LNCaP clone FGC (cell line): Measurements from ENCODE around the gene NDUFAF8.

Experiments used
- DNase-seq: peaks from one replicate; pipeline ENCODE4 v3.0.0-alpha.2; 2011; ENCODE audit warnings: low read depth
- H3K4me3 ChIP-seq: 2 replicates; pipeline ENCODE4 v1.5.1; 2011; ENCODE audit warnings: mild to moderate bottlenecking, low read depth, low read length, control low read depth
- TF ChIP-seq, protein P1 (sequence below): IDR thresholded peaks from 2 replicates; pipeline ENCODE4 v1.5.1; 2012; ENCODE audit warnings: mild to moderate bottlenecking; ENCODE audit not compliant: control insufficient read depth, insufficient read depth; ENCODE audit errors: extremely low read depth

NDUFAF8 gene

GRCh38 chr17:81234940-81235821 is 3.9 kb upstream of the NDUFAF8 start:
- TF ChIP-seq, protein P1, sequence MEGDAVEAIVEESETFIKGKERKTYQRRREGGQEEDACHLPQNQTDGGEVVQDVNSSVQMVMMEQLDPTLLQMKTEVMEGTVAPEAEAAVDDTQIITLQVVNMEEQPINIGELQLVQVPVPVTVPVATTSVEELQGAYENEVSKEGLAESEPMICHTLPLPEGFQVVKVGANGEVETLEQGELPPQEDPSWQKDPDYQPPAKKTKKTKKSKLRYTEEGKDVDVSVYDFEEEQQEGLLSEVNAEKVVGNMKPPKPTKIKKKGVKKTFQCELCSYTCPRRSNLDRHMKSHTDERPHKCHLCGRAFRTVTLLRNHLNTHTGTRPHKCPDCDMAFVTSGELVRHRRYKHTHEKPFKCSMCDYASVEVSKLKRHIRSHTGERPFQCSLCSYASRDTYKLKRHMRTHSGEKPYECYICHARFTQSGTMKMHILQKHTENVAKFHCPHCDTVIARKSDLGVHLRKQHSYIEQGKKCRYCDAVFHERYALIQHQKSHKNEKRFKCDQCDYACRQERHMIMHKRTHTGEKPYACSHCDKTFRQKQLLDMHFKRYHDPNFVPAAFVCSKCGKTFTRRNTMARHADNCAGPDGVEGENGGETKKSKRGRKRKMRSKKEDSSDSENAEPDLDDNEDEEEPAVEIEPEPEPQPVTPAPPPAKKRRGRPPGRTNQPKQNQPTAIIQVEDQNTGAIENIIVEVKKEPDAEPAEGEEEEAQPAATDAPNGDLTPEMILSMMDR, result no peak
- no peak overlapping the region for H3K4me3 ChIP-seq
- no peak for DNase-seq

- no peak for DNase-seq
- TF ChIP-seq, protein P1, result no peak
- no peak overlapping the region for H3K4me3 ChIP-seq
Measured at GRCh38 chr17:81235822-81236740, 3.0 kb upstream of the NDUFAF8 start.

DNA sequence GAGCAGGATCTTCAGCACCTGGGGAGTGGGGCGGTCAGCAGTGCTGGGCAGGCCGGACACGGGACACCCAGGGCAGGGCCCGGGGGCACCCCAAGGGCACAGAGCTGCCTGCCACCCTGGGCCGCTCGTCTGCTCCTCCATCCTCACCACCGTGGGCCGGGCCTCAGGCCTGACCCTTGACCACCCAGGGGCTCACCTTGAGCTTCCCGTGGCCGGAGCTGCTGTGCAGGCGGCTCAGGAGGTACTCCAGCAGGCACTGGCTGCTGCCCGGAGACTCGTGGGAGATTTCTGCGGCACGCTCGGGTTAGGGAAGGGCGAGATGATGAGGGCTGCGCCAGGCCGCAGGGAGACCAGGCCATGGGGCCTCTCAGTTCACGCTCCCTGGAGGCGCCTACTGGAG is 2.3 kb upstream of the NDUFAF8 start:
- H3K4me3 ChIP-seq, result no peak overlapping the region
- no peak for DNase-seq
- TF ChIP-seq, protein P1, result no peak

- TF ChIP-seq, protein P1, result no peak
- peak overlapping the region; percentile 96 for H3K4me3 ChIP-seq
- no peak for DNase-seq
Measured at GRCh38 chr17:81237591-81238489, 1.3 kb upstream of the NDUFAF8 start.

GRCh38 chr17:81238490-81238814 is 666 bp upstream of the NDUFAF8 start:
- TF ChIP-seq, protein P1, result no peak
- H3K4me3 ChIP-seq, result peak overlapping the region; percentile 96
- DNase-seq, result no peak
